Activated T-helper 1 cell treated with anti-CD3 and anti-CD28 coated beads, Interleukin-12 subunit alpha, Interleukin-12 subunit beta, Interleukin-2, Interleukin-4 antibody, amounts not matched to agents 30 ng/mL and 10 ng/mL and 1 ng/mL, durations not matched to agents 14 hours and 24 hours and 36 hours (primary cell): ENCODE results near the gene TRAF6. TPM values are rescaled to one million over a fixed set of nuclear protein-coding genes. Genes with fewer than 3 reads are reported as not detected.
"Not testable (repeated sequence)": the region's sequence is repeated elsewhere in the genome, so short reads cannot be mapped to it uniquely, and the experiment has no call there.

ENCODE experiments used
- DNase-seq: peaks from one replicate; pipeline ENCODE4 v3.0.0; 2021; ENCODE audit warnings: low spot score
- H3K27ac Mint-ChIP-seq: one replicate; pipeline ENCODE4 v1.8.0; 2021; ENCODE audit warnings: mild to moderate bottlenecking, mixed read lengths
- H3K27me3 Mint-ChIP-seq: one replicate; pipeline ENCODE4 v1.8.0; 2022; ENCODE audit warnings: mild to moderate bottlenecking, moderate library complexity, mixed read lengths; ENCODE audit not compliant: insufficient read depth
- H3K36me3 Mint-ChIP-seq: one replicate; pipeline ENCODE4 v1.8.0; 2021; ENCODE audit warnings: low read depth, mixed read lengths
- H3K4me1 Mint-ChIP-seq: one replicate; pipeline ENCODE4 v1.8.0; 2021; ENCODE audit warnings: low read depth, mixed read lengths
- H3K4me3 Mint-ChIP-seq: one replicate; pipeline ENCODE4 v1.8.0; 2021; ENCODE audit warnings: mild to moderate bottlenecking, moderate library complexity, mixed read lengths
- H3K9me3 Mint-ChIP-seq: one replicate; pipeline ENCODE4 v1.8.0; 2021; ENCODE audit warnings: mixed read lengths
- intact Hi-C: fragments of 100-400 bp; cut with micrococcal nuclease; formaldehyde crosslinking; loops from one replicate; pipeline ENCODE4 v1.15.1; 2024
- total RNA-seq: library from RNA; stranded (reverse); gene quantifications from 2 replicates; pipeline ENCODE4 v1.2.3, GENCODE V29; 2022

Gene TRAF6, protein sequence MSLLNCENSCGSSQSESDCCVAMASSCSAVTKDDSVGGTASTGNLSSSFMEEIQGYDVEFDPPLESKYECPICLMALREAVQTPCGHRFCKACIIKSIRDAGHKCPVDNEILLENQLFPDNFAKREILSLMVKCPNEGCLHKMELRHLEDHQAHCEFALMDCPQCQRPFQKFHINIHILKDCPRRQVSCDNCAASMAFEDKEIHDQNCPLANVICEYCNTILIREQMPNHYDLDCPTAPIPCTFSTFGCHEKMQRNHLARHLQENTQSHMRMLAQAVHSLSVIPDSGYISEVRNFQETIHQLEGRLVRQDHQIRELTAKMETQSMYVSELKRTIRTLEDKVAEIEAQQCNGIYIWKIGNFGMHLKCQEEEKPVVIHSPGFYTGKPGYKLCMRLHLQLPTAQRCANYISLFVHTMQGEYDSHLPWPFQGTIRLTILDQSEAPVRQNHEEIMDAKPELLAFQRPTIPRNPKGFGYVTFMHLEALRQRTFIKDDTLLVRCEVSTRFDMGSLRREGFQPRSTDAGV
- total RNA-seq, result 10.5 and 11.1 TPM in 2 replicates

DNA sequence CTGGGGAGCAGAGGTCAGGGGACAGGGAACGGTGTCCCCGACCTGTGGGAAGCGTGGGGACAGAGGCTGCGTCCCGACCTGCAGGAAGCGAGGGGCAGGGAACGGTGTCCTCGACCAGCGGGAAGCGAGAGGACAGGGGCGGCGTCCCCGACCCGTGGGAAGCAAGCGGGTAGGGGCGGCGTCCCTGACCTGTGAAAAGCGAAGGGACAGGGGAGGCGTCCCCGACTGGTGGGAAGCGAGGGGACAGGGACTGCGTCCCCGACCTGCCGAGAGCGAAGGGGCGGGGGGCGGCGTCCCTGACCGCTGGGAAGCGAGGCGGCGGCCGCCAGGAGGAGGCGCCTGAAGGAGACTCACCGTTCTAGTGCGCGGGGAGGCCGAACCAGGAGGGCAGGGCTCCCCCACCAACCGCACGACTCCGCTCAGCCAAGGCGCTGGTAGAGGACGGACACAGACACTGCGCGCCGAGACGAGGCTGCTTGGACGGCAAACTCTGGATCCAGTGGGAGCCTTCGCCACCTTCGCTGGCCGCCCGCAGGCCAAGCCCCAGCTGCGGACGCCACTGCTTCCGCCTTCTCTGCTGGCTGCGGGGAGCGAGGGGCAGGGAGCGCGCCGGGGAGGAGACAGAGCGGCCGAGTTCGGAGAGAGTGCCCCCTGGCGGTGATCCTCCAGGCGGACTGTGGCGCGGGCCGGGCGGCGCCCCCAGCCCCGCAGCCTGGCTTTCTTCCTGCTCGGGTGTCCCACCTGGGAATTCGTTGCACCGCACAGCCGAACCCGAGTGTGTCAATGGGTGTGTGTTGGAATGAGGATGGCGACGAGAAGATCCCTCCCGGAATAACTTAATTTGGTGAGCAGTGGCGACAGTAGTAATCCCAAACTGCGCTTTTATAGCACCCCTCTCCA is at the start of gene TRAF6:
TRAF6 (minus strand) TSS at position 579 of the 900 bp plus-strand sequence. CDS start 8,757 bp downstream, outside the sequence.
- intact Hi-C loops, result loop anchor here (1.0 to 5.0 kb wide), 8 partner anchors 18 to 847 kb away; partner anchors contain the start of gene TRIM44
- peak within 1 kb of the TSS; percentile 97 for H3K4me3 Mint-ChIP-seq
- H3K9me3 Mint-ChIP-seq, result no peaks in the 10 kb centered on the region
- peaks cover 9% of the 10 kb centered on the region for H3K27me3 Mint-ChIP-seq
- peak; percentile 83 for DNase-seq
- H3K4me1 Mint-ChIP-seq, result peaks cover 30% of the 10 kb centered on the region
- peak within 1 kb of the TSS; percentile 91 for H3K27ac Mint-ChIP-seq
- peaks cover 6% of the 10 kb centered on the region for H3K36me3 Mint-ChIP-seq

GRCh38 chr11:36558571-36559413 is 48.7 kb upstream of the TRAF6 start:
- intact Hi-C loops, result loop anchor here (5.0 kb wide), 2 partner anchors 46 to 206 kb away; partner anchors contain the start of gene TRAF6
- H3K27me3 Mint-ChIP-seq, result peaks cover 13% of the 10 kb centered on the region
- peaks cover 29% of the 10 kb centered on the region for H3K4me1 Mint-ChIP-seq
- peak overlapping the region; percentile 88 for H3K27ac Mint-ChIP-seq
- H3K36me3 Mint-ChIP-seq, result peaks cover 4% of the 10 kb centered on the region
- H3K9me3 Mint-ChIP-seq, result peaks cover 24% of the 10 kb centered on the region
- DNase-seq, result no peak
- H3K4me3 Mint-ChIP-seq, result peak overlapping the region; percentile 57

GRCh38 chr11:36557991-36558390 is 47.9 kb upstream of the TRAF6 start:
- Mint-ChIP-seq H3K27ac (no peak overlapping the region), H3K36me3 (peaks cover 4% of the 10 kb centered on the region), H3K9me3 (peaks cover 24% of the 10 kb centered on the region), H3K27me3 (peaks cover 10% of the 10 kb centered on the region), H3K4me3 (no peak overlapping the region), H3K4me1 (peaks cover 29% of the 10 kb centered on the region)
- DNase-seq, result no peak
- intact Hi-C loops, result loop anchor here (5.0 kb wide), 2 partner anchors 46 to 206 kb away; partner anchors contain the start of gene TRAF6

- Mint-ChIP-seq H3K4me1 (peaks cover 29% of the 10 kb centered on the region), H3K9me3 (peaks cover 24% of the 10 kb centered on the region)
- not testable (repeated sequence) for H3K27ac Mint-ChIP-seq, H3K27me3 Mint-ChIP-seq, H3K4me3 Mint-ChIP-seq, H3K36me3 Mint-ChIP-seq, DNase-seq
- intact Hi-C loops, result loop anchor here (5.0 kb wide), 2 partner anchors 45 to 205 kb away; partner anchors contain the start of gene TRAF6
Observed at GRCh38 chr11:36557390-36557789, 47.3 kb upstream of the TRAF6 start.

DNA sequence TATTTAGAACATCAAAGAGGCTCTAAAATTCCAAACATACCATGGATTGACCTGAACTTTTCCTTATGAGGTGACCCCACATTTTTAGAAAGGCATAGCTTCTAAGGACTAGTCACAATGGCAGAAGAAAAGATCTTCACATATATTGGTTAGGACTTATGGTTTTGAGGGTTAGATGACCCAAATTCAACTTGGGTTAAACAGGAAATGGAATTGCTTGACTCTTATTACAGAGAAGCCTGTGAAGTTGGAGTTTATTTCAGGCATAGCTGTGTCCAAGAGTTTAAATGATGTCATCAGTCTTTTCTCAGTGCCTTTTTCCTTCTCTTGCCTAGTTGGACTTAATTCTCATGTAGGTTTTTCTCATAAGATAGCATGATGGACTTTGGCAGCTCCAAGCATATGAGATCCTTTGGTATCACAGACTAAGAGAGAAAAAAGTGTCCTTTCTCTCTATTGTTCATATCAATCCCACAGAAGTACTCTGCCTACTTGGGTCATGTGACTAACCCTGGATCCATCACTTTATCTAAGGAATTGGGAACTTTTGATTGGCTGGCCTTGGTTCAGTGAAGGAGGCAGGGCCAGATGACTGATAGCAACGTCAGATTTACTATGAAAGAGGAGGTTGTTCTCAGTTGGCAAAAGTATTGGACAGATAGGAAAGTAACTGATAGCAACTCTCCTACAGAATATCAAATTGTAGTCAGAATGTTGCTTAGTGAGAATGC is 40.5 kb upstream of the TRAF6 start:
- Mint-ChIP-seq H3K4me1 (no peaks in the 10 kb centered on the region), H3K9me3 (no peaks in the 10 kb centered on the region), H3K27me3 (peaks cover 27% of the 10 kb centered on the region), H3K4me3 (no peak overlapping the region), H3K36me3 (no peaks in the 10 kb centered on the region), H3K27ac (no peak overlapping the region)
- DNase-seq, result no peak
- intact Hi-C loops, result no loop called here

- peaks cover 15% of the 10 kb centered on the region for H3K27me3 Mint-ChIP-seq
- H3K4me3 Mint-ChIP-seq, result no peak overlapping the region
- peak; percentile 40 for DNase-seq
- H3K36me3 Mint-ChIP-seq, result no peaks in the 10 kb centered on the region
- peaks cover 7% of the 10 kb centered on the region for H3K4me1 Mint-ChIP-seq
- H3K27ac Mint-ChIP-seq, result no peak overlapping the region
- intact Hi-C loops, result loop anchor here (1.0 kb wide), 1 partner anchor 31 kb away; the partner anchor contains the start of gene TRAF6
- H3K9me3 Mint-ChIP-seq, result no peaks in the 10 kb centered on the region
Observed at GRCh38 chr11:36540998-36541397, 30.9 kb upstream of the TRAF6 start.

DNA sequence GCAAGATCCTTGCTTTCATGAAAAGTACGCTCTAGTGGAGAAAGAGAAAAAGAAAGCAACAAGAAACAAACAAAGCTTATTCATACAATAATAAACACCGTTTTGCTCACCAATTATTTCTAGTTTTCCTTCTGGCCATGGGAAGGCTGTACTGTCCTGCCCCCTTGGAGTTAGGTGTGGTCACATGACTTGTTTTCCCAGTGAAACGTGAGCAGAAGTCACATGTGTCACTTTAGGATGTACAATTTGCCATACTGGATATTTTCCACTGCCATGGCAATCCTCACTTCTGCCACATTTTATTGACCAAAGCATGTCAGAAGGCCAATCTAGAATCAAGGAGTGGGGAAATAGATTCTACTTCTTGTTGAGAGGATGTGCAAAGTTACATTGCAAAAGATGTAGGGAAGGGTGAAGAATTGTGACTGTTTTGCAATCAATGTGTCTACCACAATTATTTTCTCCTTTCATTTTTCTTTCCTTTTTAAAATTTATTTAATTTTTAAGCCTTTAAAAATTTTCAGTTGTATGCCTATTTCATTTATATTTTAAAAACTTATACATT is 24.3 kb upstream of the TRAF6 start:
- Mint-ChIP-seq H3K27ac (no peak overlapping the region), H3K36me3 (no peaks in the 10 kb centered on the region), H3K4me3 (no peak overlapping the region), H3K9me3 (no peaks in the 10 kb centered on the region), H3K27me3 (peaks cover 12% of the 10 kb centered on the region), H3K4me1 (no peaks in the 10 kb centered on the region)
- intact Hi-C loops, result no loop called here
- DNase-seq, result no peak

DNA sequence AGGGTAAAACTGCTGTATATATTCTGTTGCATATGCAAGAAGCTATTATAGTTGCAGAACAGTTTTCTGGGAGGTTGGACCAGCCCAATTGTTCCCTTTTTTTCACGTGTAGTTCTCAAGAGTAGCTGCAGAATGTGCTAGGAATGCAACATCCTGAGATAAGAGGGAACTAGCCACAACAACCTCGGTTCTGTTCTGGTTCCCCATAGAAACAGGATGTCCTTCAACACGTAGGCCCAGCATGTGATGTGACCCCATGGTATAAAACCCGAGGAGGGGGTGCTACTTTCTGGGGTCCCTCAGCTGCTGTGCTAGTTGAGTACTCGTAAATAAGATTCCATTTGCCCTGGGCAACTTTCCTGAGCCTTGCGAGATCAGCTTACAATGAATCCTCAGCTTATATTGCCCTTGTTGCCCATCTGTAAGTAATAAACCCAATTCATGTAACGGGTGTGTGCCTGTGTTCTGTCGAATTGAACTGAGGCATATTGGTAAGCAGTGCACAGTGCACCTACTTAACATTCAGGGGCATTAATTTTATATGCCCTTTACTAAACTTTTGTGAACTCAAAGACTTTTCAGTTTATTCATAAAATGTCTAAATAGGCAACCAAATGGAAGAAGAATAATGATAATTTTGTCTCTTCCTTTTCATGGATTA is 23.0 kb upstream of the TRAF6 start:
- no peak for DNase-seq
- intact Hi-C loops, result no loop called here
- H3K4me1 Mint-ChIP-seq, result no peaks in the 10 kb centered on the region
- H3K4me3 Mint-ChIP-seq, result no peak overlapping the region
- no peak overlapping the region for H3K27ac Mint-ChIP-seq
- H3K9me3 Mint-ChIP-seq, result no peaks in the 10 kb centered on the region
- H3K27me3 Mint-ChIP-seq, result peaks cover 17% of the 10 kb centered on the region
- no peaks in the 10 kb centered on the region for H3K36me3 Mint-ChIP-seq

DNA sequence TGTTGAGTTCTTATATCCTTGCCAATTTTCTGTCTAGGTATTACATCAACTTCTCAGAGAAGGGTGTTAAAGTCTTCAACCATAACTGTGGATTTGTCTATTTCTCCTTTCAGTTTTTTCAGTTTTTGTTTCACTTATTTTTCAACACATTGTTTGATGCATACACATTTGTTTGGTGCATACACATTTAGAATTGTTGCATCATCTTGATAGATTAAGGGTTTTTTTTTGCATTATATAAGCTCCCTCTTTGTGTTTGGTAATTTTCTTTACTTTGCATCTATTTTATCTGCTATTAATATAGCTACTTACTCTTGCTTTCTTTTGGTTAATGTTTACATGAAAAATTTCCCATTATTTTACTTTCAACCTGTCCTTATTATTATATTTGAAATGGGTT is 20.8 kb upstream of the TRAF6 start:
- no peaks in the 10 kb centered on the region for H3K9me3 Mint-ChIP-seq
- H3K36me3 Mint-ChIP-seq, result no peaks in the 10 kb centered on the region
- intact Hi-C loops, result no loop called here
- no peak for DNase-seq
- no peaks in the 10 kb centered on the region for H3K4me1 Mint-ChIP-seq
- H3K27ac Mint-ChIP-seq, result no peak overlapping the region
- no peak overlapping the region for H3K4me3 Mint-ChIP-seq
- H3K27me3 Mint-ChIP-seq, result peaks cover 29% of the 10 kb centered on the region

GRCh38 chr11:36513965-36514364 is 3.9 kb upstream of the TRAF6 start:
- intact Hi-C loops, result loop anchor here (5.0 kb wide), 1 partner anchor 43 kb away; no protein-coding TSS in a partner anchor
- Mint-ChIP-seq H3K4me1 (peaks cover 10% of the 10 kb centered on the region), H3K9me3 (no peaks in the 10 kb centered on the region)

GRCh38 chr11:36512016-36512415 is 1.9 kb upstream of the TRAF6 start:
- Mint-ChIP-seq H3K4me1 (peaks cover 21% of the 10 kb centered on the region), H3K4me3 (no peak overlapping the region), H3K27me3 (peaks cover 11% of the 10 kb centered on the region), H3K27ac (no peak overlapping the region), H3K9me3 (no peaks in the 10 kb centered on the region), H3K36me3 (peaks cover 4% of the 10 kb centered on the region)
- intact Hi-C loops, result loop anchor here (5.0 kb wide), 1 partner anchor 45 kb away; no protein-coding TSS in a partner anchor
- DNase-seq, result no peak

More at GRCh38 chr11:36513965-36514364, 3.9 kb upstream of the TRAF6 start:
- H3K36me3 Mint-ChIP-seq, result no peaks in the 10 kb centered on the region
- peaks cover 16% of the 10 kb centered on the region for H3K27me3 Mint-ChIP-seq
- no peak overlapping the region for H3K27ac Mint-ChIP-seq
- no peak for DNase-seq
- H3K4me3 Mint-ChIP-seq, result no peak overlapping the region
